NT2/D1 (cell line): ENCODE data around the gene SF3B3.

ENCODE experiments used
- SUZ12 ChIP-seq: IDR thresholded peaks from 2 replicates; pipeline ENCODE4 v1.6.1; 2011; ENCODE audit not compliant: insufficient read length, insufficient read depth; ENCODE audit errors: extremely low read depth
- YY1 ChIP-seq: IDR thresholded peaks from 2 replicates; pipeline ENCODE4 v1.6.1; 2011; ENCODE audit not compliant: insufficient read length, insufficient read depth

DNA sequence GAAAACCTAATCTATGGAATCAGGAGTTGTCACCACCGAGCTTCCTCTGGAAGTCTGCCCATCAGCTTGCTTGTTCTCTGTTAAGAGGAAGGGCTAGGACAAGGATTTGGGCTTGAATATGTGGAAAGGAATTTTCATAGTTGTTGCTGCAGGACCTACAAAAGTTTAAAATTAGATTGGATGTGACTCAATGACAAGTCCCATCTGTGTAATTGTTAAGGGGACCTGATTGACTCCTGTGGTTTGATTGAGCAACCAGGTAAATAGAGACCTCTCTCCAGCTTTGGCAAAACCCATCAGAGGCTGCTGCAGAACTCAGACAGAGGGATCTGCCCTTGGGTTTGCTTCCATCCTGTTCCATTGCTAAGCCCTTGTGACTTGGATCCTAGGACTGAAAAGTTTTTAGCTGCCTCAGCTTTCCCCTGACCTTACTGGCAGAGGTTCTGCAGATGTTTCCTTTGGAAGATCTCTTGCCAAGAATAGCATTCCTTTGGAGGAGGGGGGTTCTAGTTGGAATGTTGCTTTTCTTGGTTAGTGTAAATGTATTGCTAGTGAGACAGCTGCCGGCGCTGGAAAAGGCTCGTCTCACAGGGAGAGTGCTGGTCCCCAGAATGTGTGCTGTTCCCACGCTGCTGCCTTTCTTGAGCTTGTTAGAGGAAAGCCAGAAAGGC is 50.0 kb downstream of the SF3B3 start:
- TF ChIP-seq SUZ12 (no peak), YY1 (no peak)
